Left forelimb (tissue), 1 donor: ENCODE data around the gene CLDN15.
"Not testable (repeated sequence)": the region's sequence is repeated elsewhere in the genome, so short reads cannot be mapped to it uniquely, and the experiment has no call there.

Source experiments
- DNase-seq: peaks from one replicate; pipeline ENCODE4 v3.0.0-alpha.2; 2018; ENCODE audit warnings: low spot score

CLDN15 gene

DNA sequence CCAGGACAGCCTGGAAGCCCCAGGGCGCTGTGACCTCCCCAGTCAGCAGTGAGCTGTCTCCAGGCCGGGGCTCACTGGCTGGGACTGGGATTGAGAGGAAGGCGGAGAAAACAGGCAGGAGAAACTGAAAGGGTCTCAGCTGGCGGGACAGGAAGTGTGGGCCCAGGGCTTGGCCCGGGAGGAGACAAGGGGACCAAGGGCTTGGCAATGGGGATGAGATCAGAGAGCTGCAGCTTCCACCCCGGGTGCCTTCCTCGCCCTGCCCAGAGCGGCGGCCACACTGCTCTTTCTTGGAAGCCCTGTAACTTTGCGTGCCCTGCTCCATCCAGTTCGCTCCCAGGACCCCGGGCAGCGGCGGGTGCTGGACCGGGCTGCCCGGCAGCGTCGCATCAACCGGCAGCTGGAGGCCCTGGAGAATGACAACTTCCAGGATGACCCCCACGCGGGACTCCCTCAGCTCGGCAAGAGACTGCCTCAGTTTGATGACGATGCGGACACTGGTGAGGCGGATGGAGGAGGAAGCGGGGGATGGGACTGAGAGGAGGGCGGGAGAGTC lies 15.2 kb downstream of the CLDN15 start:
- DNase-seq, result no peak

DNA sequence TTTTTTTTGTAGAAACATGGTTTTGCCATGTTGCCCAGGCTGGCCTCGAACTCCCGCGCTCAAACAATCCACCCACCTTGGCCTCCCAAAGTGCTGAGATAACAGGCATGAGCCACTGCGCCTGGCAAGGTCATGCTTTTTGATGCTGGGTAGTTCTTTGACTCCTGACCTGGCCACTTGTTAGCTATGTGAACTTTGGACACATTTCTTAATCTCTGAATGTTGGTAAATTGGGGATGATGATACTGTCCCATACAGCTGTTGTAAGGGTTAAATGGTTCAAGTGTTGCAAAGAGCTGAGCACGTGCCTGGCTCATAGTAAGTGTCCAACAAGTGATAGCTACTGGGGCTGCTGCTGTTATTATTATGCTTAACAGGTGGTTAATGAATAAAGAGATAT lies 17.3 kb downstream of the CLDN15 start:
- no peak for DNase-seq

DNA sequence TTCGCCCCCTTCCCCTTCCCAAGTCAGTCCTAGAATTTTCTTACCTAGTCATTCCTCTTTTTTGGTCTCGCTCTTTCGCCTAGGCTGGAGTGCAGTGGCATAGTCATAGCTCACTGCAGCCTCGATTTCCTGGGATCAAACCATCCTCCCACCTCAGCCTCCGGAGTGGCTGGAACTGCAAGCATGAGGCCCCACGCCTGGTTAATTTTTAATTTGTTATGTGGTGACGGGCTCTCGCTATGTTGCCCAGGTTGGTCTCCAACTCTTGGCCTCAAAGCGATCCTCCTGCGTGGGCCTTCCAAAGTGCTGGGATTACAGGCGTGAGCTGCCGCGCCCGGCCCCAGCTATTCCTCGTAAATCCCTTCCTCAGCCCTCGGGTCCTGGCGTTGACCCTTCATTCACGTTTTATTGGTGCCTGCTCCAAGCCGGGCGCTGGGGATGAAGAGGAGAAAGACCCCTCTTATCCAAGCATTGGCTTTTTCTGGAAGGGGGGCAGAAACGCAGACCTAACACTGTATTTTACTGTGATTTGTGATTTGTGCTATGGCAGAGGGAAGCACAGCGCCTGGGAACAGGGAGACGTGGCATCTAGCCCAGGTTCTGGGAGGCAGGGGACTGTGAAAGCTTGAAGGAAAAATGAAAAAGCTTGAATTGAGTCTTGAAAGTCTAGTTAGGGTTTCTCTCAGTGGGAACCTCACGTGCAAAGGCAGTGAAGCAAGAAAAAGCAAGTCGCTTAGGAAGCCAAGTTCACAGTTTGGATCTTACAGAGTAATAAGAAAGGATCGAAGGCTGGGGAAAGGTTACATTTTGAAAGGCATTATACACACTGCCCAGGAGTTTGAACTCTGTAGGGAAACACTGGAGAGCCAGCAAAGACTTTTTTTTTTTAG lies 19.1 kb downstream of the CLDN15 start:
- DNase-seq, result no peak

DNA sequence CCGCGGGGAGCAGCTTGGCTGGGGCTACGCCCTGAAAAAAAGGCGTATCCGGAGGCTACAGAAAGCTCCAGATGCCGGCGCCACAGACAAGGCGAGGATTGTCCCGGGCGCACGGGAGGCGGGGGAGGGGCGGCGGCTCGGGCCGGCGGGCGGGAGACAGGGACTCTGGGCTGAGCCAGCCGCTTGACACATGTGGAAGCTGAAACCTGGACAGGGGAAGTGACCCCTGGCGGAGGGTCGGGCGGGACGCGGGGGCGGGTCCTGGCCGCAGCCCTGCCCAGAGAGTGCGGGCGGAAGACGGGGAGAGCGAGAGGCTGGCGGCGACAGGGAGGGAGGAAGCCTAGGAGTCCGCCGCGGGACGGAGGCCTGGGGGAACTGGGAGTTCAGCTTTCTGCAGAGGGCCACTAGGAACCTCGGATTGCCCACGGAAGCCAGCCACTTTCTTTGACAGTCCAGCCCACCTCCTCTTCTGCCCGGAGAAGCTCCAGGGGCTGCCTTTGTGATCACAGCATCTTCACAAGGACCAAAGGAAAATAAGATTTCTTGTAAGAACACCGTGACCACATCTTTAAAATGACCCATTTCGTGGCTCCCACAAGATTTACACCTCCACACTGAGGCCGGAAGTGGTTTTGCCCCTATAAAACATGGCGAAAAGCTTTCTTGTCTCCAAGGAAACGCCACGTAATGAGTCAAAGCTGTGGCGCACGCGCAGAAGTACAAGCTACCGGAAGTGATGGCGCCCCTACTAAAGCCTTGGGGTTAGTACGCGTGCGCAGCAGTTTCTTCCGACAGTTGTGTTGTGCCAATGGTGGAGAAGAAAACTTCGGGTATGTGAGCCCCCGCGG lies 20.0 kb downstream of the CLDN15 start, which contains the start of the genes PLOD3 and ZNHIT1:
TSS of gene PLOD3 (minus strand) at position 194 of the 848 bp plus-strand sequence. CDS start 307 bp downstream, outside the sequence.
TSS of gene ZNHIT1 (plus strand) at position 778 of the 848 bp plus-strand sequence. CDS start at position 809, 31 bp downstream.
- peak; percentile 94 for DNase-seq

DNA sequence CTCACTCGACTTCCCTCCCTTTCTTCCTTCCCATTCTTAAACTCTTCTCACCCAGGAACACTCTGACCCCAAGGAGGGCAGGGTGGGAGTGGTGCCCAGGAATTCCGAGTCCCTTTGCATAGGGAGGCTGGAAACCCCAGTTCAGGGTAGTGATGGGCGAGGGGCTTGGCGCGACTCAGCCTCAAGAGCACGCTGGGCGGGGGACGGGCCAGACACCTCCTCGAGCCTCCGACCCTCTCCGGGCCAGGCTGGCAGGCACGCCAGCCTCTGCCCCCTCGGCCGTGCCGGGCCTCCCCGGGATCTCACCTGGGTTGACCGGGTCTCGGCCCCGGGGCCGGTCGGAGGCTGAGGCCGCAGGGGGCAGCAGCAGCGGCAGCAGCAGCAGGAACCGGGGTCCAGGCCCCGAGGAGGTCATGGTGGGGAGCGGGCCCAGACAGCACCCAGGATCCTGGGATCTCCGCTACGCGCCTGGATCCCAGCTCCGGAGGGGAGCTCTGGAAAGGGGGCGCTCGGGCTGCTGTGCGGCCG lies 20.7 kb downstream of the CLDN15 start:
- no peak for DNase-seq

DNA sequence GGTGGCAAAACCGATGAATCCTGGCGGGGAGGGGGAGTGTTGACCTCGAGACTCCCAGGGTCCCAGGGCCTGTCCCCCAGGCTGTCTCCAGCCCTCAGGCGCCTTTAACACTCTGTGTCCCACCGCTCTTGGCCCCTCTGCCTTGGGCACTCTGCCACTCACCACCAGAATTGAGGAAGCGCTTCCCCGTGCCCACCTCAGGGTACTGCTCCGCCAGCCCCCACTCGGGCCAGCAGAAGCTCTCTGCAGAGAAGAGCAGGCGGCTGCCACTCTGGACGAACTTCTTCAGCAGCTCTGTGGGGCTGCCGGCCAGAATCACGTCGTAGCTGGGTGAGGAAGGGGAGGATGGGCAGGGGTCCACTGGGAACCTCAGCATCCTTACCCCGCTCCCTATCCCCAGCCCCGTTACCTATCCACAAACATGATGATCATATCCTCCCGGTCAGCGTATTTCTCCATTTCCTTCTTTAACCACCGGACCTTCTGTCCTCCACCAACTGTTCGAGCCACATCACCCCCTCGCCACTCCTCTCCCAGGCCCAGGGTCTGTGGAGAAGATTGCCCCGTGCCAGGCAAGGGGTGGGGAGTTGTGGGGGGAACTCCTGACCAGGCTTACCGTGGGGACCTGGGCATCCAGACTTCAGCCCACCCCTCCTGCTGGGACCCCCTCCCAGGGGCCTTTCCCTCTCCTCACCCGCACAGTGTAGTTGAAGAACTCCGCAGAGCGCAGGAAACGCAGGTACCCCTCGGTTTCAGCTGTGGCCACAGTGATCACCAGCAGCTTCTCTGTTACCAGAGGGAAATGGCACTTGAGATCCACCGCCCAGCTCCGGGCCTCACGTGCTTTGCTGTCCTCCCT lies 21.4 kb downstream of the CLDN15 start:
- DNase-seq, result no peak

DNA sequence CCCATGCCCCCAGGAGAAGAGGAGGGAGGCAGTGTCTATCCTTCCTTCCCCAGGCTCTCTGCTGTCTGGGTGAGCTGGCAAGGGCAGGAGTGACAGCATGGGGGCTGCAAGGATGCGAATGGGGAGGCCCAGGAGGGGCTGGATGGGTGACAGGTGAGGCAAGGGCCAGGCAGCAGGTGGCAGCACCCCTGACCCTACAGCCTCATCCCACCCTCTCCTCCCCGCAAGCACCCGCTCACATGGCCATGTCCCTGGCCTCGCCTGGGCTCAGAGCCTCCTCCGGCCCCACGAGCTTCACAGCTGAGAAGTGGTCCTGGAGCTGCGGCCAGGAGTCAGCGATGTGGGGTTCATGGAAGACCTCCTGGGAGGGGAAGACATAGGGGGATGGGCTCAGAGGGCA lies 25.6 kb downstream of the CLDN15 start:
- no peak for DNase-seq

DNA sequence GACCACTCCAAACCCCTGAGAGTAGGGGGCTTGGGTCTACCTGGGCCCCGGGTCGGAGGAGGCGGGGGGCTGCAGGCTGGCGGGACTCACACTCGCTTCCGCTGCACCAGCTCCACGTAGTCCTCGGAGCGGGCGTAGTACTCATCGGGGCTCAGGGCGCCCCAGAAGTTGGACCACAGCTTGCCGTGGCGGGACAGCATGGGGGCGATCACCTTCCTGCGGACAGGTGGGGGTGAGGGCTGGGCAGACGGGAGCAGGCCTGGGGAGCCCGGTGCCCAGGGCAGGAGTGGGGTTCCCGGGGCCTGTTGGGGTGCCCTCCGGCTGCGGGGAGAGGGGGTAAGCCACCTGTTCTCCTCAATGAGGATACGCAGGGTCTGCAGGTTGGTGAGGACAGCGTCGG lies 26.1 kb downstream of the CLDN15 start:
- DNase-seq, result no peak

DNA sequence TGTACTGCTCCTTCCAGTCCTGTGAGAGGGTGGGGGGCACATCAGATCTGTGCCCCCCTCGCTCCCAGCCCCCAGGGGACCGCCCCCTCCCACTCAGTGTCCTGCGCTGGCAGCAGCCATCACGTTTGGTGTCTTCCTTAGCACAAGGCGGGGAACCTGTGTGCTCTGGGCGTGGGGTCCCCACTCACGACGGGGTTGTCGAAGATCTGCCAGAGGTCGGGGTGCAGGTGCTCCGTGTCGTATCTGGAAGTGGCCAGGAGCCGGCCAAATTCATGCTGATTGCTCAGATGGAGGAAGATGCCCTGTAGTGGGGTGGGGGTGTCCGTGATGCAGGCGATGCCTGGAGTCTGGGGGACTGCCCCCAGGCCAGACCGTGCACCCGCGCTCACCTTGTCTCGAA lies 27.5 kb downstream of the CLDN15 start:
- DNase-seq, result no peak

DNA sequence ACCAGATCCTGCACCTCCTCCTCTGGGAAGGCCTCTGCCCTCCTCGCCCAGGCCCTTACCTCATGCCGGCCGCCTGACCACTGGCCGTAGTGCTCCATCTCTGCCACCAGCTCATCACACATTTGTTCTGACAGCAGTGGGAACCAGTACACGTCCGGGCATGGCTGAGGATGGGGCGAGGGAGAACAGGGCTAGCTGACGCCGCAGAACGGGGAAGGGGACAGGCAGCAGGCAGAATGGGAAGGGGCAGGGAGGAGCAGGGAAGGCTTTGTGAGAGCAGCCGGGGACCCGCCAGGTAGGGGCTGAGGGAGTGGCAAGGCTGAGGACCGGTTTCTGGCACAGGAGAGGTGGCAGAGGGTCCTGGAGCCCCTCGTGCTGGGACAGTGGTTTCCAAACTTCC lies 28.8 kb downstream of the CLDN15 start:
- no peak for DNase-seq

DNA sequence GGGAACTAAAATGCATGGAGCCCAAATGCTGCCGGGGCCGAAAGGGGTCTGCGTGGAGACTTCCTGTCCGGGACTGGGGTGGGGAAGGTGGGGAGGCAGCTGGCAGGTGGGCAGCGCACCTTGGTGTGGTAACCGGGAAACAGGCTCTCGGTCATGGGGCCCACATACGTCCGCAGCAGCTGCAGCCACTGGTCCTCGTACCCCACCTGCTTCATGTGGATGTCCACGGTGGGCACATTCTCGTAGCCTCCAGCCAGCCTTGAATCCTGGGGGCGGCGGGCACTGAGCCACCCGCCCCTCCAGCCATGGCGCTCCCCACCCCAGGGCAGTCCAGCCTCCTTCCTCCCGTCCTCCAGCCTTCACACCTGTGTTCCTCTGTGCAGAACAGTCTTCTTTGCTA lies 30.1 kb downstream of the CLDN15 start:
- DNase-seq, result no peak

DNA sequence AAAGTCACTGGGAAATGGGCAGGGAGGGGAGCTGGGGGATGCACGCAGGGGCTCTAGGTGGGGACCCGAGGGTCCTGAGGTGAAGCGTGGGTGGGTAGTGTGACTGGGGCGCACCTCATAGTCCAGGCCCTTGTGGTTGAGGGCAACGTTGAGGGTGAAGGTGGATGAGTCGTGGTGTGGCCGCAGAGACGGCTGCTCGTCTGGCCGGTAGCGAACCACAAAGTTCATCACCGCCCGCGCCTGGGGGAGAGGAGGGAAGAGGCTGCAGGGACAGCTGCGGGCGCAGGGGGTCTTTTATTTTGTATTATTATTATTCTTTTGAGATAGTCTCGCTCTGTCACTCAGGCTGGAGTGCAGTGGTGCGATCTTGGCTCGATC lies 30.9 kb downstream of the CLDN15 start:
- no peak for DNase-seq

DNA sequence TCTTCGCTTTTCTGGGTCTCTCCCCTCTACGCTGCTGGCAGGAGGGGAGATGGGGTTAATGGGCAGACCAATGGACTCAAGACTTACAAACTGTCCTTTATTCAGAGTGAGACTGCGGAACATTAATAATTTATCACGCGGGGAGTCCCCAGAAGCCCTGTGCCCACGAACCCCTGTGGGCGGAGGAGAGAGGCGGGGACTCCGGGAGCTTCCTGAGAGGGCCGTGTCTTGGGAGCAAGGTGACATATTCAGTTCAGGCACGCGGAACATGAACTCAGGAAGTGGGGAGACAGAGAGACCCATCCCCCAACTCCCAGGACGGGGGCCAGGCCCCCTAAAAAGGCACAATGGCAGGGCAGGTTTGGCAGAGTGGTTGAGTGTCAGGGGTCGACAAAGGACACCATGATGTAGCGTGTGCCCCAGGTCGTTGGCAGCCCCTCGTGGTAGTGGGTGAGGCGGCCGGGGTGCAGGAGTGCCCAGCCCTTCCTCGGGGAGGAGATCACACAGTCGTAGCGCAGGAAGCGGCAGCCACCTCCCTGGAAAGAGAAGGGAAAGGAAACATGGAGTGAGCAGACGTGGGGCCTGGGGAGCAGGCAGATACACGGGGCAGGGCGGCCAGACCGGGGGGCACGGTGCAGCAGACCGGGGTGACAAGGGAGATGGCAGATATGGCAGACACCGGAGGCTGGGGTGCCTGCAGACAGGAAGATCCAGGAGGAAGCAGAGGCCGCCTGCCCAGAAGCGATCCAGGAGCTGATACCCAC lies 31.5 kb downstream of the CLDN15 start:
- DNase-seq, result no peak

DNA sequence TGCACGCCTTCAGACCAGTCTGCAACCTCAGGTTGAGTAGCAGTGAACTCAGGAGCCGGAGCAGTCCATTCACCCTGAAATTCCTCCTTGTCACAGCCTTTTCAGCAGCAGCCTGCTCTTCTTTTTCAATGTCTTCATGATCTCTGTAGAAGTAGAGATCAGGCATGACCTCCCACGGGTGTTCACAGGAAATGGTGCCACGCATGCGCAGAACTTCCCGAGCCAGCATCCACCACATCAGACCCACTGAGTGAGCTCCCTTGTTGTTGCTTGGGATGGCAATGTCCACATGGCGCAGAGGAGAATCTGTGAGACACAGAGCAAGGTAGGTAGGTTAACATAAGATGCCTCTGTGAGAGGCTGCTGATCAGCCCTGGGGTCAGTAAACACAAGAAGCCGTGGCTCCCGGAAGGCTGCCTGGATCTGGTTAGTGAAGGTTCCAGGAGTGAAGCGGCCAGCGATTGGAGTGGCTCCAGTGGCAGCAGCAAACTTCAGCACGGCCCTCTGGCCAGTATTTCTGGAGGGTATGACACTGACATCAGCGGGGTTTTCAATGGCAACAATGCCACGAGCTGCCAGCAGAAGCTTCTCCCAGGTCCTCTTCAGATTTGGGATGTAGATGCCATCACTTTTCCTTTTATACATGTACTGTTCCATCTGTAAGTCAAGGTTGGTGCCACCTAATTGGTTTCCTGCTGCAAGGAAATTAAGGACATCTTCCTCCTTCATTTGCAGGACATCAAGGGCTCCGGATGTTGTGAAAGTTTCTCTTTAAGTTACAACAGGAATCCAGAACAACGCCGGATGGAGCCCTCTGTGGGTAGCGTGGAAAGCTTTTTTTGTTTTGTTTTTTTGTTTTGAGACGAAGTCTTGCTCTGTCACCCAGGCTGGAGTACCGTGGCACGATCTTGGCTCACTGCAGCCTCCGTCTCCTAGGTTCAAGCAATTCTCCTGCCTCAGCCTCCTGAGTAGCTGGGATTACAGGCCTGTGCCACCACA lies 33.6 kb downstream of the CLDN15 start:
- DNase-seq, result not testable (repeated sequence)

DNA sequence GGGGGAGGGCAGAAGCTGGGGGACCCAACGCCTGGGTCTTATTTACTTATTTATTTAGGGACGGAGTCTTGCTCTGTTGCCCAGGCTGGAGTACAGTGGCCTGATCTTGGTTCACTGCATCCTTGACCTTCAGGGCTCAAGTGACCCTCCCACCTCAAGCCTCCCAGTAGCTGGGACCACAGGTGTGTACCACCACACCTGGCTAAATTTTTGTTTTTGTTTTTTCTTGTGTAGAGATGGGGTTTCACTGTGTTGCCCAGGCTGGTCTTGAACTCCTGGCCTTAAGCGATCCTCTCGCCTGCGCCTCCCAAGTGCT lies 35.0 kb downstream of the CLDN15 start:
- no peak for DNase-seq

DNA sequence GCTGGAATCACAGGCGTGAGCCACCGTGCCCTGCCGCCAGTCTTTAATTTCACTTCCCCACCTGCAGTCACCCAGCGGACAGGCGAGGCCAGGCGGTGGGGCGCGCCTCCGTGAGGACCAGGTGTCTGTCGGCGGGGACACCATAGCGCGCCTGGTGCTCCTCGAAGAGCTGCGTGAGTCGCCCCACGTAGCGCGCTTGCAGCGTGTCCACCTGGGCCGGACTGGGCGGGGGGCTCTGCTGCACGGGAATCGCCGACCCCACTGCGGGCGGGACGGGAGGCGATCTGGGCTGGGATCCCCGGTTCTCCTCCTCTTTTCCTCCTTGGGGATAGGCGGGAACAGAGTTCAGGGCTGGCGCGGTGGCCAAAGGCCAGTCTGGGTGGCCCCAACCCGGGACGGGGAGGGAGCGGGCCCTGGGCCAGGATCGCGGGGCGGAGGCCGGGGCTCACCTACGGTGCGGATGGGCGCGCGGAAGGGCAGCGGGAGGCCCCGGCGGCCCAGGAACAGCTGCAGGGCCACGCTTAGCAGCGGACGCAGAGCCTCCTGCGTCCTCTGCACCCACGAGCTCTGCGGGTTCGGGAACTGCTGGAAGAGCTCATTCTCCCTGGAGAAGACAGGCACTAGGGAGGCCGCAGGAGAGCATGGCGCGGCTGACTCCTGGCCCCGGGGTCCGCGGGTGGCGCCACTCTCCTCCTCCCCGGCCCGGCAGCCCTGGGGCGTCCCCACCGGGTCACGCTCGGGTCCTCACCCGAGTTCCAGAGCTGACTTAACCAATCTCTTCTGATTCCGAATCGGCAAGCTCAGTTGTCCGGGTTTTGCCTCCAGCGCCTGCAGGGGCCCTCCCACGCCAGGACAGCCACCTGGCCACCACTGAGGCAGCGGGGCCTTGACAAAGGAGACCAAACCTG lies 35.7 kb downstream of the CLDN15 start:
- DNase-seq, result no peak

DNA sequence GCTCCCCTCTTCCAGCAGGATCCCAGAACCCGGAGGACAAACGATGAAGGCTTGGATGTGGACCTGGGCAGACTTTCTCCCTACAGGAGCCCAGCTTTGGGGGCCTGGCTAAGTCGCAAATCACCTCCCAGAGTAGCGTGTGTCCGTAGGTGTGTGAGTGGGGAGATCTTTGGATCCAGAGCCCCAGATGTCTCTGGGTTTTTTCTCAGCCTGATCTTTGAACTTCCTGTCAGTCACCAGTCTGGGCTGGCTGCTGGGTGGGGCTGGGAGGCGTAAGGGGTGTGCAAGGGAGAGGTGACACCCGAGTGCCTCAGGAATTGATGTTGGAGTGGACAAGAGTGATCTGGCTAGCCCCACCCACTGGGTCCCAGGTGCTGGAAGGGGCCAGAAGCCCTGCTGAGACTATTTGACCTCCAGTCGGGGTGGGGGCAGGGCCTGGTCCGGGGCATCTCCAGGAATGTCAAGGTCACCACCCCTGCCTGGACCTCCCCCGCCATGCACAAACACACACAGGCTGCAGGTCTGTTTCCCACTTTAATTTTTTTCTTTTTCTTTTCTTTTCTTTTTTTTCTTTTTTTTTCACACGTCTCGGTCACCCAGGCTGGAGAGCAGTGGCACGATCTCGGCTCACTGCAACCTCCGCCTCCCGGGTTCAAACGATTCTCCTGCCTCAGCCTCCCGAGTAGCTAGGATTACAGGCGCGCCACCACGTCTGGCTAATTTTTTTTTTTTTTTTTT lies 36.6 kb downstream of the CLDN15 start, which contains the start of gene MOGAT3:
TSS of gene MOGAT3 (minus strand) at position 175 of the 738 bp plus-strand sequence. CDS start 182 bp downstream, outside the sequence.
- DNase-seq, result no peak

DNA sequence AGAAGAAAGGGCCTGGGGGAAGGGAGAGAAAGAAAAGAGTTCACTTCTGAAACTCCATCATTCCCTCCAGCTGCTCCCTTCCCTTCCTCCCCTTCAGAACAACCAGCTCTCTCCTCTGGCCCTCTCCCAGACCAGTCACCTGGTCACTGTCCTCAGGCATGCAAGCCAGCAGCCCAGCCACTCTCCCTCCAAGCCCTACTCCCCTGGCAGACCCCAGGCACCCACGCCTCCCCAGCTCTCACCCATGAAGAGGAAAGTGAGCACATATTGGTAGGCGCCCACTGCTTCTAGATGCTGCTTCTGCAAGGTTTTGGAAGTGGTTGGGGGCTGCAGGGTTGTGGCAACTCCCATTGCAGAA lies 37.1 kb downstream of the CLDN15 start:
- DNase-seq, result no peak
